Spleen (tissue), 7 donors: ENCODE data around the gene CALHM5.

Experiments
- POLR2A ChIP-seq, 3 donors: fragments of 450-650 bp; IDR thresholded peaks; one replicate each; pipeline ENCODE4 v1.5.1; 2017; ENCODE audit warnings: antibody characterized with exemption in 3 of 3, mild to moderate bottlenecking in 1 of 3
- TF ChIP-seq, protein P1 (sequence below), 11 experiments: fragments of 200-600 bp in 7 of 11; fragments of 450-650 bp in 4 of 11; sonication (generic) in 4 of 11; IDR thresholded peaks in 8 of 11; conservative IDR thresholded peaks in 3 of 11; 1 replicate in 7 of 11; 2 replicates in 4 of 11; pipeline versions ENCODE4 v1.4.0 to v1.8.0; 2016 to 2021; ENCODE audit warnings: antibody characterized with exemption in 11 of 11, inconsistent platforms in 4 of 11, mild to moderate bottlenecking in 1 of 11
- donor health status: DM: no; HTN: no; CAD: no; lungs with moderate emphysema.
- donor health status: DM: no; HTN: no; CAD: no.
- donor health status: DM: no; HTN: no; CAD: no.

DNA sequence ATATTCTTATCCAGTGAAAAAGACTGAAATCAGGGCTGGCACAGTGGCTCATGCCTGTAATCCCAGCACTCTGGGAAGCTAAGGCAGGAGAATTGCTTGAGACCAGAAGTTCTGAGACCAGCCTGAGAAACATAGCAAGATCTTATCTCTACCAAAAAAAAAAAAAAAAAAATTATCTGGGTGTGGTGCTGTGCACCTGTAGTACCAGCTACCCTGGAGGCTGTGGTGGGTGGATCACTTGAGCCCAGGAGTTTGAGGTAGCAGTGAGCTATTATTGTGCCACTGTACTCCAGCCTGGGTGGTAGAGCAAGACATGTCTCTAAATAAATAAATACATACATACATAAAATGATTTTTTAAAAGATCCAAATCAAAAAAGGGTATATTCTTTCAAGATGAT is 43.9 kb upstream of the CALHM5 start:
- TF ChIP-seq POLR2A (IDR thresholded peaks at IDR 0.05) = no peak
- TF ChIP-seq, protein P1, sequence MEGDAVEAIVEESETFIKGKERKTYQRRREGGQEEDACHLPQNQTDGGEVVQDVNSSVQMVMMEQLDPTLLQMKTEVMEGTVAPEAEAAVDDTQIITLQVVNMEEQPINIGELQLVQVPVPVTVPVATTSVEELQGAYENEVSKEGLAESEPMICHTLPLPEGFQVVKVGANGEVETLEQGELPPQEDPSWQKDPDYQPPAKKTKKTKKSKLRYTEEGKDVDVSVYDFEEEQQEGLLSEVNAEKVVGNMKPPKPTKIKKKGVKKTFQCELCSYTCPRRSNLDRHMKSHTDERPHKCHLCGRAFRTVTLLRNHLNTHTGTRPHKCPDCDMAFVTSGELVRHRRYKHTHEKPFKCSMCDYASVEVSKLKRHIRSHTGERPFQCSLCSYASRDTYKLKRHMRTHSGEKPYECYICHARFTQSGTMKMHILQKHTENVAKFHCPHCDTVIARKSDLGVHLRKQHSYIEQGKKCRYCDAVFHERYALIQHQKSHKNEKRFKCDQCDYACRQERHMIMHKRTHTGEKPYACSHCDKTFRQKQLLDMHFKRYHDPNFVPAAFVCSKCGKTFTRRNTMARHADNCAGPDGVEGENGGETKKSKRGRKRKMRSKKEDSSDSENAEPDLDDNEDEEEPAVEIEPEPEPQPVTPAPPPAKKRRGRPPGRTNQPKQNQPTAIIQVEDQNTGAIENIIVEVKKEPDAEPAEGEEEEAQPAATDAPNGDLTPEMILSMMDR (IDR thresholded peaks at IDR 0.05 in 8 of 11, conservative IDR thresholded peaks at IDR 0.05 in 3 of 11) = no peak
